Stimulated activated CD8-positive, alpha-beta memory T cell treated with anti-CD3 and anti-CD28 coated beads, Interleukin-15, amount 100 ng/mL, for 1 hour (primary cell): ENCODE measurements around the gene FGGY.
"Not testable (repeated sequence)": the region's sequence is repeated elsewhere in the genome, so short reads cannot be mapped to it uniquely, and the experiment has no call there.

Source experiments
- DNase-seq: peaks from one replicate; pipeline ENCODE4 v3.0.0-alpha.2; 2020; ENCODE audit warnings: low read depth

The FGGY gene

GRCh38 chr1:59643526-59643925 lies 346.6 kb downstream of the FGGY start:
- DNase-seq: no peak

- DNase-seq: no peak
Measured at GRCh38 chr1:59645893-59646292, 349.0 kb downstream of the FGGY start.

- DNase-seq: not testable (repeated sequence)
Measured at GRCh38 chr1:59653142-59653958, 356.5 kb downstream of the FGGY start.

GRCh38 chr1:59653968-59654367 lies 357.1 kb downstream of the FGGY start:
- no peak for DNase-seq

- DNase-seq: no peak
Measured at GRCh38 chr1:59657873-59658465, 361.1 kb downstream of the FGGY start.

GRCh38 chr1:59664166-59664565 lies 367.3 kb downstream of the FGGY start:
- no peak for DNase-seq

- DNase-seq: no peak
Measured at GRCh38 chr1:59666106-59666505, 369.2 kb downstream of the FGGY start.

- no peak for DNase-seq
Measured at GRCh38 chr1:59667020-59667419, 370.1 kb downstream of the FGGY start.

- no peak for DNase-seq
Measured at GRCh38 chr1:59669752-59670312, 372.9 kb downstream of the FGGY start.

- no peak for DNase-seq
Measured at GRCh38 chr1:59670662-59671061, 373.8 kb downstream of the FGGY start.

GRCh38 chr1:59671066-59671952 lies 374.4 kb downstream of the FGGY start:
- DNase-seq: no peak

- DNase-seq: no peak
Measured at GRCh38 chr1:59671953-59672305, 375.0 kb downstream of the FGGY start.

- no peak for DNase-seq
Measured at GRCh38 chr1:59672851-59673572, 376.1 kb downstream of the FGGY start.

GRCh38 chr1:59673573-59674450 lies 376.9 kb downstream of the FGGY start:
- no peak for DNase-seq

- DNase-seq: no peak
Measured at GRCh38 chr1:59674595-59674994, 377.7 kb downstream of the FGGY start.

- DNase-seq: no peak
Measured at GRCh38 chr1:59675936-59676335, 379.0 kb downstream of the FGGY start.

GRCh38 chr1:59678040-59678439 lies 381.1 kb downstream of the FGGY start:
- DNase-seq: no peak

- DNase-seq: no peak
Measured at GRCh38 chr1:59678493-59679228, 381.8 kb downstream of the FGGY start.

- DNase-seq: no peak
Measured at GRCh38 chr1:59680044-59680443, 383.1 kb downstream of the FGGY start.
